HUES48 (cell line): ENCODE measurements around the gene TMEM215.

Experiments
- H3K27ac ChIP-seq: one replicate; pipeline ENCODE4 v1.7.0; 2013; ENCODE audit warnings: low read depth, low read length, inconsistent platforms
- H3K27me3 ChIP-seq: 2 replicates; pipeline ENCODE4 v1.6.1; 2013; ENCODE audit warnings: mild to moderate bottlenecking, low read length; ENCODE audit not compliant: control insufficient read depth, insufficient read depth
- H3K36me3 ChIP-seq: 2 replicates; pipeline ENCODE4 v1.6.1; 2013; ENCODE audit warnings: low read length; ENCODE audit not compliant: control insufficient read depth, insufficient read depth
- H3K4me1 ChIP-seq: 2 replicates; pipeline ENCODE4 v1.6.1; 2013; ENCODE audit warnings: mild to moderate bottlenecking, low read length; ENCODE audit not compliant: control insufficient read depth, insufficient read depth
- H3K4me3 ChIP-seq: 2 replicates; pipeline ENCODE4 v1.5.1; 2013; ENCODE audit warnings: mild to moderate bottlenecking, low read depth, low read length
- H3K9ac ChIP-seq: 2 replicates; pipeline ENCODE4 v1.6.1; 2013; ENCODE audit warnings: mild to moderate bottlenecking, low read depth, low read length, moderate library complexity
- H3K9me3 ChIP-seq: 2 replicates; pipeline ENCODE4 v1.6.1; 2013; ENCODE audit warnings: low read length; ENCODE audit not compliant: control insufficient read depth, insufficient read depth

Gene TMEM215

GRCh38 chr9:32783168-32783891 lies at the start of gene TMEM215:
TSS of gene TMEM215 (plus strand) at chr9:32783540. CDS start at chr9:32784184, 644 bp downstream.
- Histone ChIP-seq H3K9me3 (no peaks in the 10 kb centered on the region), H3K9ac (peak within 1 kb of the TSS; percentile 36; the same call in 1 of the 2 replicates), H3K36me3 (no peaks in the 10 kb centered on the region), H3K4me3 (peak within 1 kb of the TSS; percentile 93), H3K4me1 (peaks cover 3% of the 10 kb centered on the region; the same call in 1 of the 2 replicates), H3K27ac (no peak within 1 kb of the TSS), H3K27me3 (peaks cover 68% of the 10 kb centered on the region)

- H3K27me3 ChIP-seq, result no peaks in the 10 kb centered on the region
- H3K4me1 ChIP-seq, result no peaks in the 10 kb centered on the region
- H3K4me3 ChIP-seq, result no peak overlapping the region
These were observed 47.9 kb upstream of the TMEM215 start for GRCh38 chr9:32735476-32735875.

GRCh38 chr9:32737378-32737777 lies 46.0 kb upstream of the TMEM215 start:
- Histone ChIP-seq H3K4me1 (no peaks in the 10 kb centered on the region), H3K27me3 (no peaks in the 10 kb centered on the region), H3K9ac (no peak overlapping the region), H3K36me3 (no peaks in the 10 kb centered on the region), H3K4me3 (no peak overlapping the region), H3K9me3 (no peaks in the 10 kb centered on the region), H3K27ac (no peak overlapping the region)

More at GRCh38 chr9:32735476-32735875, 47.9 kb upstream of the TMEM215 start:
- Histone ChIP-seq H3K36me3 (no peaks in the 10 kb centered on the region), H3K9me3 (no peaks in the 10 kb centered on the region), H3K9ac (no peak overlapping the region), H3K27ac (no peak overlapping the region)

GRCh38 chr9:32738501-32739172 lies 44.7 kb upstream of the TMEM215 start:
- no peak overlapping the region for H3K4me3 ChIP-seq
- H3K27ac ChIP-seq, result no peak overlapping the region
- H3K9ac ChIP-seq, result no peak overlapping the region
- H3K4me1 ChIP-seq, result no peaks in the 10 kb centered on the region
- no peaks in the 10 kb centered on the region for H3K36me3 ChIP-seq
- H3K27me3 ChIP-seq, result no peaks in the 10 kb centered on the region
- no peaks in the 10 kb centered on the region for H3K9me3 ChIP-seq

- H3K9me3 ChIP-seq, result 0 out of 2 replicates have a peak, but pooled peaks cover 3% of the 10 kb centered on the region
- no peaks in the 10 kb centered on the region for H3K36me3 ChIP-seq
- H3K27me3 ChIP-seq, result no peaks in the 10 kb centered on the region
- no peak overlapping the region for H3K27ac ChIP-seq
- H3K4me3 ChIP-seq, result no peak overlapping the region
- no peaks in the 10 kb centered on the region for H3K4me1 ChIP-seq
- H3K9ac ChIP-seq, result no peak overlapping the region
These were observed 41.6 kb upstream of the TMEM215 start for GRCh38 chr9:32741706-32742105.

GRCh38 chr9:32742296-32742695 lies 41.0 kb upstream of the TMEM215 start:
- Histone ChIP-seq H3K27ac (no peak overlapping the region), H3K9ac (no peak overlapping the region), H3K4me3 (no peak overlapping the region), H3K27me3 (no peaks in the 10 kb centered on the region), H3K9me3 (0 out of 2 replicates have a peak, but pooled peaks cover 3% of the 10 kb centered on the region), H3K36me3 (no peaks in the 10 kb centered on the region), H3K4me1 (no peaks in the 10 kb centered on the region)

GRCh38 chr9:32748013-32748412 lies 35.3 kb upstream of the TMEM215 start:
- no peak overlapping the region for H3K4me3 ChIP-seq
- H3K36me3 ChIP-seq, result no peaks in the 10 kb centered on the region
- no peak overlapping the region for H3K27ac ChIP-seq
- no peak overlapping the region for H3K9ac ChIP-seq
- no peaks in the 10 kb centered on the region for H3K27me3 ChIP-seq
- 0 out of 2 replicates have a peak, but pooled peaks cover 3% of the 10 kb centered on the region for H3K9me3 ChIP-seq
- no peaks in the 10 kb centered on the region for H3K4me1 ChIP-seq

- Histone ChIP-seq H3K9me3 (no peaks in the 10 kb centered on the region), H3K4me3 (no peak overlapping the region), H3K4me1 (no peaks in the 10 kb centered on the region)
These were observed 27.6 kb upstream of the TMEM215 start for GRCh38 chr9:32755730-32756129.

GRCh38 chr9:32764139-32764538 lies 19.2 kb upstream of the TMEM215 start:
- H3K27ac ChIP-seq, result no peak overlapping the region
- H3K36me3 ChIP-seq, result no peaks in the 10 kb centered on the region
- no peak overlapping the region for H3K9ac ChIP-seq
- H3K27me3 ChIP-seq, result no peaks in the 10 kb centered on the region
- H3K4me1 ChIP-seq, result no peaks in the 10 kb centered on the region
- H3K4me3 ChIP-seq, result no peak overlapping the region
- H3K9me3 ChIP-seq, result no peaks in the 10 kb centered on the region

More at GRCh38 chr9:32755730-32756129, 27.6 kb upstream of the TMEM215 start:
- Histone ChIP-seq H3K27me3 (no peaks in the 10 kb centered on the region), H3K36me3 (no peaks in the 10 kb centered on the region), H3K27ac (no peak overlapping the region), H3K9ac (no peak overlapping the region)

- Histone ChIP-seq H3K9me3 (peaks cover 14% of the 10 kb centered on the region; the same call in 1 of the 2 replicates), H3K36me3 (no peaks in the 10 kb centered on the region), H3K4me1 (no peaks in the 10 kb centered on the region), H3K9ac (no peak overlapping the region), H3K4me3 (no peak overlapping the region), H3K27ac (no peak overlapping the region), H3K27me3 (peaks cover 10% of the 10 kb centered on the region)
These were observed 8.1 kb upstream of the TMEM215 start for GRCh38 chr9:32775283-32775682.

GRCh38 chr9:32776201-32776600 lies 7.1 kb upstream of the TMEM215 start:
- Histone ChIP-seq H3K4me1 (no peaks in the 10 kb centered on the region), H3K36me3 (no peaks in the 10 kb centered on the region), H3K4me3 (no peak overlapping the region), H3K27me3 (peaks cover 19% of the 10 kb centered on the region), H3K27ac (no peak overlapping the region), H3K9me3 (peaks cover 14% of the 10 kb centered on the region; the same call in 1 of the 2 replicates), H3K9ac (no peak overlapping the region)
